C4-2B (cell line): ENCODE data around the gene SLC7A10.

ENCODE experiments used
- H3K27ac ChIP-seq: fragments of 450-650 bp; 2 replicates; pipeline ENCODE4 v1.5.1; 2017
- CTCF ChIP-seq: fragments of 450-650 bp; conservative IDR thresholded peaks from 2 replicates; pipeline ENCODE4 v1.5.1; 2017; ENCODE audit warnings: mild to moderate bottlenecking
- ZFX ChIP-seq: fragments of 450-650 bp; IDR thresholded peaks from 2 replicates; pipeline ENCODE4 v1.6.1; 2017

SLC7A10 gene

GRCh38 chr19:33202546-33203507, 22.8 kb downstream of the SLC7A10 start:
- no peak overlapping the region for H3K27ac ChIP-seq
- no peak for TF ChIP-seq ZFX
- no peak for TF ChIP-seq CTCF

GRCh38 chr19:33201886-33202545, 23.6 kb downstream of the SLC7A10 start:
- H3K27ac ChIP-seq = no peak overlapping the region
- TF ChIP-seq CTCF (no peak), ZFX (no peak)

GRCh38 chr19:33201473-33201872, 24.2 kb downstream of the SLC7A10 start:
- H3K27ac ChIP-seq = no peak overlapping the region
- TF ChIP-seq CTCF = no peak
- TF ChIP-seq ZFX = no peak

- no peak for TF ChIP-seq ZFX
- no peak for TF ChIP-seq CTCF
Measured at GRCh38 chr19:33199441-33200265, 26.0 kb downstream of the SLC7A10 start.

GRCh38 chr19:33198169-33198568, 27.5 kb downstream of the SLC7A10 start:
- TF ChIP-seq ZFX = no peak
- H3K27ac ChIP-seq = no peak overlapping the region

More at GRCh38 chr19:33199441-33200265, 26.0 kb downstream of the SLC7A10 start:
- no peak overlapping the region for H3K27ac ChIP-seq

- TF ChIP-seq CTCF (no peak), ZFX (no peak)
- H3K27ac ChIP-seq = no peak overlapping the region
Measured at GRCh38 chr19:33197591-33198000, 28.1 kb downstream of the SLC7A10 start.

GRCh38 chr19:33196446-33197193, 29.0 kb downstream of the SLC7A10 start:
- no peak overlapping the region for H3K27ac ChIP-seq
- TF ChIP-seq ZFX = no peak
- TF ChIP-seq CTCF = no peak
